TTC549 (cell line): Measurements from ENCODE around the gene TMEM181.
"Not testable (repeated sequence)": the region's sequence is repeated elsewhere in the genome, so short reads cannot be mapped to it uniquely, and the experiment has no call there.

ENCODE experiments used
- FAIRE-seq: peaks from 2 replicates; lab custom pipeline; 2012; peaks lifted over from hg19 to GRCh38; lab: Jason Lieb, UNC

Gene TMEM181

GRCh38 chr6:158643836-158644230, 83.9 kb downstream of the TMEM181 start:
- FAIRE-seq, result no peak

- FAIRE-seq, result no peak
Measured at GRCh38 chr6:158644231-158645063, 84.6 kb downstream of the TMEM181 start, which contains the start of gene DYNLT1. Gene DYNLT1, minus strand, starts transcription at chr6:158644743. Its CDS starts 35 bp downstream, at chr6:158644708.

- no peak for FAIRE-seq
Measured at GRCh38 chr6:158645064-158646022, 85.5 kb downstream of the TMEM181 start.

- FAIRE-seq, result no peak
Measured at GRCh38 chr6:158646023-158646910, 86.4 kb downstream of the TMEM181 start.

GRCh38 chr6:158647501-158647900, 87.6 kb downstream of the TMEM181 start:
- FAIRE-seq, result no peak

GRCh38 chr6:158648682-158649131, 88.8 kb downstream of the TMEM181 start:
- FAIRE-seq, result no peak

- FAIRE-seq, result no peak
Measured at GRCh38 chr6:158649289-158650143, 89.6 kb downstream of the TMEM181 start, which contains the start of gene SYTL3. Gene SYTL3, plus strand, starts transcription at chr6:158650054. Its CDS starts 13,215 bp downstream, at chr6:158663269.

GRCh38 chr6:158651981-158652737, 92.3 kb downstream of the TMEM181 start:
- not testable (repeated sequence) for FAIRE-seq

GRCh38 chr6:158653577-158654354, 93.9 kb downstream of the TMEM181 start:
- no peak for FAIRE-seq

GRCh38 chr6:158654498-158654897, 94.6 kb downstream of the TMEM181 start:
- no peak for FAIRE-seq

GRCh38 chr6:158654960-158655489, 95.1 kb downstream of the TMEM181 start:
- no peak for FAIRE-seq

GRCh38 chr6:158655569-158656450, 95.9 kb downstream of the TMEM181 start:
- no peak for FAIRE-seq

GRCh38 chr6:158656986-158657385, 97.1 kb downstream of the TMEM181 start:
- FAIRE-seq, result not testable (repeated sequence)

- FAIRE-seq, result no peak
Measured at GRCh38 chr6:158660333-158660754, 100.5 kb downstream of the TMEM181 start.

- no peak for FAIRE-seq
Measured at GRCh38 chr6:158661156-158661685, 101.3 kb downstream of the TMEM181 start.

- no peak for FAIRE-seq
Measured at GRCh38 chr6:158662607-158662953, 102.7 kb downstream of the TMEM181 start.

GRCh38 chr6:158662954-158663624, 103.2 kb downstream of the TMEM181 start:
- no peak for FAIRE-seq
